Smooth muscle cell of the brain vasculature (primary cell): ENCODE results near the gene ETV3.

Experiments used
- DNase-seq: peaks from one replicate; pipeline ENCODE4 v3.0.0-alpha.2; 2012; ENCODE audit warnings: low read depth, low spot score

Gene ETV3

DNA sequence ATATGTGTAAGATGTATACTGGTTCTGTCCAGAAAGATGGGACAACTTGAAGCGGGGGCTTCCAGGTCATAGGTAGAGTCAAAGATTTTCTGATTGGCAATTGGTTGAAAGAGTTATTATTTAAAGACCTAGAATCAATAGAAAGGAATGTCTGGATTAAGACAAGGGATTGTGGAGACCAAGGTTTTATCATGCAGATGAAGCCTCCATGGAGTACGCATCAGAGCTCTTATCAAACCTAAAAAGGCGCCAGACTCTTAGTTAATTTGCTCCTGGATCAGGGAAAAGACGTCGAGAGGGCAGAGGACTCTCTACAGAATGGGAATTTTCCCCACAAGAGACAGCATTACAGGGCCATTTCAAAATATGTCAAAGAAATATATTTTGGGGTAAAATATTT lies 23.7 kb upstream of the ETV3 start:
- DNase-seq, result no peak

DNA sequence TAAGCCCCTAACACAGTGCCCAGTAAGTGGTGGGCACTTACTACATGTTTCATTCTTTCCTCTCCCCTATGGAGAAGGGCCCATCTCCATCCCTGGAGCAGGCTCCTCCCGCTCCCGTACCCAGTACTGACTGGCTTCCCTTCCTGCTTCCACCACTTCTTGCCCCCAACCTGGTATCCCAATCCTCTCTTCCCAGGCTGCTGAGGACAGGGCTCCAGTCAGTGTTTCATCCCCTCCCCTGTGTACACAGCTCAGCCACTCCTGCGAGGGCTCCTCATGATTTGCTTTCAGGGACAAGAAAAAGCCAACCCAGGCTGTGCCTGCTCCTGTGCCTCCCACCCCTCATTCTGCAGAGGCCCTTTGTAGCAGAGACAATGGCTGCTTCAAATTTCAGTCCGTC lies 20.8 kb upstream of the ETV3 start:
- DNase-seq, result no peak

DNA sequence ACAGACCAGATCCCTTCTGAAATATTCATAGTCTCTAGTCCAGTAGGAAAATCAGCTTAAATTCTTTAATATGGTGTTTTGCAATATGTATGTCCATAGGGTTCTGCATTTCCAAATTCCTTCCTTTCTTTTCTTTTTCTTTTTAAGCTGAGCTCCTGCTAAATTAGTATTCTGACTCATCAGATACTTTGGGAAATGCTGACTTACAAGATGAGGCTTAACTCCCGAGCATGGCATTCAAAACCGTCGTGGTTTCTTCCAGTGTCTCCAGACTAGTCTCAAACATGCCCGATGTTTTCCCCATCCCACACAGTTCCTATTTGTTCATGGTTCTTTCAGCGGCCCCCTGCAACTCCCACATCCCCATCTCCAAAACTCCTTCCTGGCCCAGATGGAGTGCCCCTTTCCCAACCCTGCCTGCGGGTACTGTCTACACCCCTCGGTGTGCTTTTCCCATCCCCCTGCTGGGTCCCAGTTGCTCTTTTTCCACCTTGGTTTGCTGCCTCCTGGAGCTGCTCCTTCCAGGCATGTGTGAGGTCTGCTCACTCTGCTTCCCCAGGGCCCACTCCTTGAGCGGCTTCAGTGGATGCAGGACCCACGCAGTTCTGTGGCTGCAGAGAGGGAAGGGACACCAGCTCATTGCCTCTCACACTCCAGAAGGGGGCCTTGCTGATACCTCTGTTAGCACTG lies 19.5 kb upstream of the ETV3 start:
- DNase-seq, result no peak

DNA sequence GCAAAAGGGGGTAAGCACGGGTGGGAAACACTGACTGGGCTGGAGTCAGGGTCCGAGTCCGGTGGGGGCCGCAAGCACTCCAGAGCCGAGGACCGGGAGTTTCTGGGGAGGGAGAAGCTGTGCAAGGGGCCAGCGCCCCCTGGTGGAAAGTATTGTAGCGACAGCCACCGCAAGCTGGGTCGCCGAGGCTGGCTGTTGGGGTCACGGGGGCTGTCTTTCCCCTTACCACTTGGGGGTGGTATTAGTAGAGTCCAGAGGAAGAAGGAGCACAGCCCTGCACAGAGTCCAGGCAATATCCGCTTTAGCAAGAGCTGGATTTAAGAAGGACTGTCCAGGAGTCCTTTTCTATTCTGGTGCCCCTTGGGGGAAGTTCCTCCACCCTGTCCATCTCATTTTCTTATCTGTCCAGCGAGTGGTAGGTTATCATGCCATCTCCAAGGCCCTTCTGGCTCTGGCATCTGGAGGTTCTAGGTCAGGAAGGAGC lies 17.9 kb upstream of the ETV3 start:
- no peak for DNase-seq

DNA sequence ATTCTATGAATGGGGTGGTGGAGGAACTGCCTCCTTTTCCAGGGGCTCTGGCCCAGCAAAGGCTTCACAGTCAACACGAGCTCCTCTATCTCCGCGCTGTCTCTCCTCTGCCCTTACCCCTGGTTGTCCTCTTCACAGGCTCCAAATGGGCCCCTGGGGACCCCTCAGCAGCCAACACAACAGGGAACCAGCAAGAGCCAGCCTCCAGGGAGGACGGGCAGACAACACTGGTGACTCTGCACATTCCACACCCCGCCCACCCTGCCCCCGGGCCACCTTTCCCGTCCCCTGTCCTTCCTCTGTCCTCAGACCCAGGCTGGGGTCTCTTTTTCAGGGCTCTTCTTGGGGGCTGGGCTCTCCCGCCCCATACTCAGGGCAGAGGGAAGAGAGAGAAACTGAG lies 17.5 kb upstream of the ETV3 start:
- DNase-seq, result no peak

DNA sequence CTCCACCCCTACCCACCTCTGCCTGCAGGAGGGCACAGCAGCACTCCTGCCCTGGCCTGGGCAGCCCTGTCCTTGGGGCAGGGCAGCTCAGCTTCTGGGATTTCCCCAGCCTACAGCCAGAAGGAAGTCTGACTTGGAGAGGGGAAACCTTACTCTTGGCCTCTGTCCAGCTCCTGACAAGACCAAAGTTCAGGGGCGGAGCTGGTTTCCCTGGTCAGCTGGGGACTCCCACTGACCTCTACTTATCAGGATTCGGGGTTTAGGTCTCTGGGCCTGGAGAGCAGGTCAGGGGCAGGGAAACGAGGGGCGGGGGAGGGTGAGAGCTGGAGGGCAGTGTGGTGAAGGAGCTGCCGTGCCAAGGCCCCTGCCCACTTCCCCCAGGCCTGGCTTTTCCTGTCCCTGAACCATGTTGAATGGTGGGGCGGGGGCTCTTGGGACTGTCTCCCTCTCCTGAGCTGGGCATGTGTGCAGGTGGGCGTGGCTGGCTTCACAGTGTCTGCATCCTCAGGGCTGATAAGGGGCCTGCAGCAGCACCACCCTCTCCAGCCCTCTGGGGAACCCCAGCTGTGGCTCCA lies 16.8 kb upstream of the ETV3 start:
- no peak for DNase-seq

DNA sequence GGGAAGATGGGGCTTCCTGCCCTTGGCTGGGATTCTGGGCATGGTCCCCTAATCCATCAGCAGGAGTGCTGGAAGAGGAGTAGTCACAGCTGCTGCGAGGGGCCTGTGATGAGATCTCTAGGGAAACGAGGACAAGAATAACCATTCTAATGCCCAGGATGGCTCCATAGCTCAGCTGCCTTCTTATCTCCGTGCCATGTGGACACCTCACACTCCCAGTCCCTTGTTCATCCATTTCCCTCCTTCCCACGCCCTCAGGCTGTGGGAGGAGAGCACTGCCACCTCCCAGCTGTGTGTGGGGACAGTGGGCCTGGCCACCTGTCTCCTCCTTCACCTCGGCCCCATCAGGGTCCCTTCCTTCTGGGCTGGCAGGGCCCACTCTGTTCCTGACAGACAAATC lies 16.1 kb upstream of the ETV3 start:
- DNase-seq, result no peak

DNA sequence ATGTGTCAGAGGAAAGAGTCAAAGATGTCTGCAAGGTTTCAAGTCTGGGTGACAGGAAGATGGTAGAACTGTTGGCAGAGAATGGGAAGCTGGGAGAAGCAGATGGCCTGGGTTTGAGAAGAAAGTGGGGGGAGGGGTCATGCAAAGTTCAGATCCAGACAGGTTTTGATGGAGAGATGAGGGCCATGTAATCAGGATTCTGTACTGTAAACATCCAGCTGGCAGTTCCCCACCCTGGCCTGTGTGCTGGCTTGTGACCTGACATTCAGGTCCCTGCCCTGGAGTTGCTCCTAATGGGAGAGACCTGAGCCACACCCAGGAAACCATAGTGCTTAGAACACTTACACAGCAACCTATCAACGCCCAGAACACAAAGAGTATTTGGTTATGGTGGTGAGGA lies 15.6 kb upstream of the ETV3 start:
- no peak for DNase-seq

DNA sequence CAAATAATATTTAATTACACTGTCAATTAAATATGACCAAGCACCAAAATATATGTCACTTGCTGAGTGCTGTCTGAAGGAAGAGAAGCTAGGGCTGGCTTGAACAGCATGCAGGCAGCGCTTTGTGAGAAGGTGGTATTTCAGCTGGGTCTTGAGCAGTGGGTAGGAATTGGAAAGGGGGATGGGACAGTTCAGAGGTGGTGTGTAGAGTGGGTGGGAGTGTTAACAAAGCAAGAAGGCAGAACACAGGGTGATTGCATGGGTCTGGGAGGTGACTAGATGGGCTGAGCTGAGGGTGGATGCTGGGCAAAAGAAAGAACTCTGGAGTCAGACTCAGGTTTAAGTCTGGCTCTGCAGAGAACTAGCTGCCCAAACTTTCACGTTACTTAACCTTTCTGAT lies 14.3 kb upstream of the ETV3 start:
- no peak for DNase-seq

DNA sequence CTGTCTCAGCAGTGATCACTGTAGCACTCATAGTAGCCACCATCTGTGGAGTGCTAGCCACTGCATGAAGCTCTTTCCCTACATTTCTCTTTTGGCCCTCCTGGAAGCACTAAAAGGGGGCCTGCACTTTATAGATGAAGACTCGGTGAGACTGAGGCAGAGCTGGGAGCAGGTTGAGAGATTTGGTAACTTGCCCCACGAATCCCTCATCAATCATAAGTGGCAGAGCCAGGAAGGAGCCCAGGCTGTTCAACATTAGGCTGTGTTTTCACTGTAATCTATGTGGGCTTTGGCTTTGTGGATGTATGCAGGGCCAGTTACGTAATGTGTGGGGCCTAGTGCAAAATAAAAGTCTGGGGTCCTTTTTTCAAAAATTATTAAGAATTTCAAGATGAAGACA lies 13.3 kb upstream of the ETV3 start:
- no peak for DNase-seq

DNA sequence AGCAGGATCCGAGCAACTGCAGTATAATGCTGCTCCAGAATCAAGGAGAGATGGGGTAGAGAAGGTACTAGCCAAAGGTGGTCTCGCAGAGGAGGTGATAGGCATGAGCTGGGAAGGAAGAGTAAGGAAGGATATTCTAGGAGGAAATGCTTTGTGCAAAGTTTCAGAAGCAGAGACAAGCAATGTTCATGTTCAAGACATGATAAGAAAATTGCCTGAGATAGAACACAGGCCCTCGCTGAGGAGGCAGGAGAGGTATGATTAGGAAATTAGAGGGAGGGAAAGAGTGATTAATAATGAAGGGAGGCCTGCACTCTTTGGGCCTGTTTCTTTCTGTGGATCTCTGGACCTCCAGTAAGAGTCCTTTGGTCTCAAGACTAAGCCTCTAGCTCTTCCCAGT lies 12.9 kb upstream of the ETV3 start:
- DNase-seq, result no peak

DNA sequence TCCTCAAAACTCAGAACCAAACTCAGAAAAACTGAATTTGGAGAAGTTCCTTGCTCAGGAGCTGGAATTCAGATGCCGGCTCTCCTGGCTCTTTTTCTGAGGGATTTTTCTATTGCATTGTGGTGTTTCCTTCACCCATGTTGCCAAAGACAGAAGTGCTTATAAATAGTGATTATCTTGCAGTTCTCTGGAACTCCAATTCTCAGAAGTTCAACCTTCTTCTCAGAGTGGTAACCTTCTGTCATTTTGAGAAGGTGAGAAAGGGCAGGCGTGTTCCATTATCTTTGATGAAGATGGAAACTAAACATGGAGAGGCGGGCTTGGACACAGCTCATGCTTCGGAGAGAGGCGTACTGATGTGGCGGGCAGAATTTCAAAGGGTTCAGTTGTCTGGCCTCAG lies 12.4 kb upstream of the ETV3 start:
- DNase-seq, result no peak

DNA sequence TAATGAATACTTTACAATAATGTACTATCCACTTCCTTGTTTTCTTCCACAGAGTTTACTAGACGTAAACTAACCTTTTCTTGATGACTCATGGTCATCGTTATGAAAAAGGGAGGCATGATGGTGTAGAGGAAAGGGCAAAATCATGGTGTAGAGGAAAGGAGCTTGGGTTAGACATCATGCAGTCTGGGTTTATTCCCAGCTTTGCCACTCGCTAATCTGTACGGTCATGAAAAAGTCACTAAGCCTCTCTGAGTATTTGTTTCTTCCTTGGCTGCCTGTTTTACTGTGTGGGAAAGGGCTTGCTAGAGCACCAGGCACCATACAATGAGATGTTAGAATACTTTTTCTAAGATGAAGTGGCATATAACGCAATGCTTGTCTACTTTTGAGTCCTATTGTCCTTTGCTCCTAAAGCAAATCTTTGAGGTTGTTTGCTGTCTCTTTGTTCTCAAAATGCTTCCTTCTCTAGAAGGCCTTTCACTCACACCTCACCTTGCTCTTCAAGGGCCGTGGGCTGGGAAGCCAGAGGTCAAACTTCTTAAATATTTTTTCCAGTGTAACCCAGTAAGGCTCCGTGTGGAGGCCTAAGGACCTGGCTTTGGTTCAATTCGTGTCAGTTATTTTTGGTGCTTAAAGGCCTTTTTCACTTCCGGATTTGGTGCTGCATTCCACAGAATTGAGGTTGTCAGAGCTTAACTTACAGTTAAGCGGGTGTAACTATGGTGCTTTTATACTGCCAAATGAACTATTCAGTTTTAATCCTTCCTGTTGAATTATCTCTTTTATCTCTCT lies 9.9 kb upstream of the ETV3 start:
- DNase-seq, result no peak

DNA sequence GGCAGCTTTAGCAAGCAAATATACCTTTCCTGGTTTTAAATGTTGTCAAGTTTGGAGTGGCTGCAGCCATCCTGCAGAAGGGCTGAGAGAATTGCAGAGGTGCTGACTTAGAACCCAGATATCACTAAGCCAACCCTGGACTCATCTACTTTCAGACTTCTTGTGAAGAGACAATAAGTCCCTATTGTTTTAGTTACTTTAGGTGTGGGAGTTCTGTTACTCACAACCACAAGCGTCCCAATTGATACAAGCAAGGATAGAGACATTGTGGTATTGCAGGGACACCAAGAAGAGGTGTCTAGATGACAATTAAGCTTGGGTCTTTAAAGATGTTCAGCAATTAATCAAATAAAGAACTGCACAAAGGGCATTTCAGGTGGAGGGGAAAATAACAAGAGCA lies 8.8 kb upstream of the ETV3 start:
- no peak for DNase-seq

DNA sequence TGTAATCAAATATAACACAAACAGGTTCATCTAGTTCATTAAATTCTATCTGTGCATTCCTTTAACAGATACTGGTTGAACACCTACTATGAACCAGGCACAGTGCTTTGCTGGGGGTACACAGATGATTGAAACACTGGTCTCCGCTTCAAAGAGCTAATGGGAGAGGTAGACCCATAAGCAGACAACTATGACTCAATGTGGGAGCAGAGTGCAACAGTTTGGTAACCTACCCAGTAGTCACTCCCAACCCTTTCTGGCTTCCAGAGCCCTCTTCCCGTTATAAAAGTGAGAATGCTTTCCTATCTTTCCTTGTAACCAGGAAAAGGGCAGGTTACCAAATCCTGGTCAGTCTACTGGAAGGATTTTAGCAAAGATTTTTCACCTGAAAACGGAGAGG lies 8.0 kb upstream of the ETV3 start:
- no peak for DNase-seq

DNA sequence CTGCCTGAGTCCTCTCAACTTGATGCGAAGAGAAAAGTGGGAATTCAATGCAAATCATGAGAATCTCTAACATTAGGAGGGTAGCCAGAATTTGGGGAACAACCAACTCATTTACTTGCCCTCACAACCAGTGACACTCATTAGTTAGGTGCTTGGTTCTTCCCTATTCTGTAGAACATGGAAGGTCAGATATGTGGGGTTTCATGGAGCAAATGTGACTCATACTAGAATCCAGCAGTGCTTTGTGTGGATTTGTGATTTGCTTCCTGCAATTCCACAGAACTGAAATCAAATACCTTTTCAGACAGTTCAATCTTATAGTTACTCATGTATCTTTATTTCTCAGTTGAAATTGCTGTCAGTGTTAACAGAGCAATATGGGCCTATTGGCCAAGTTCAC lies 6.9 kb upstream of the ETV3 start:
- no peak for DNase-seq

DNA sequence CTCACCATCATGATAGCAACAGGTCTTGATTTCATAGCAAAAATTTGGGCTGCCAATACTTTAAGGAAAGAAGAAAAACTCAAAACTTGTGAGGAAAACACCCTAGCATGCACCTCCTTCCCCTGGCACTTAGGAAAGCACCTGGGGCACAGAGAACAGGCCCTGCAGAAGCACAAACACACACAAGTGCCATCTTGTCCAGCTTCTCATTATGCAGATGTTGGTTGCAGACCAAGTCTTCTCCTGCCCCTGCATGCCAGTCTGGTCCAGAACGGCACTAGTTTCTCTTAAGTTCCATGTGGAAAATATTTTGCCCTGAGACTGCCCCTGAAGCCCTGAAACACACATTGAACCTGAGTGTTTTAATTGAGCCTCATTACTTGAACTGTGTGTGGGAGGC lies 6.3 kb upstream of the ETV3 start:
- no peak for DNase-seq

DNA sequence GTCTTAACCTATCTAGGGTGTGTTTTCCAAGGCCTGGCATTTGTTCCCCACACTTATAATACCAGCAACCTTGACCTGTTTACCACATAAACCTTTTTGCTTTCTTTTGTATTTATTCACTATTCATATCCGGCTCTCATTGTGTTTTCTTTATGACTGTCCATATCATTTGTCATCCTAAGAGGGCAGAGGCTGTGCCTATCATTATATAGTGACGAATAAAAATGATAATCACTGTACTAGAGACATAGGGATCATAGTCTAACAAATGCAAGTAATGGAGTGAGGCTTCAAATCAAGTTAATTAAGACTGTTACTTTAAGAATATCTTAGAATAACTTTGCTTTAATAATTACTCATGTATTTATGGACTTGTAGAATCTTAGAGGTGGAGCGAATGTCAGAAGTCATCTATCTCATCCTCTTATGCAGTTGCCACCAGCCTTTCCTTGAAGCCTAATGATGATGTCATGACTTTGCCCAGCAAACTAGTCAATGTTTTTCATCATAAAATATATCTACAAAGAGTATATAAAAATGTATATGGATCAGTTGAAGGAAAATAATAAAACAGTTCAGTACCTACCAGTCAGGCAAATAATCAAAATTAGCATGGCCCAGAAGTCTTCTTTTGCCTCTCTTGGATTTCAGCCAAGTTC lies 4.7 kb upstream of the ETV3 start:
- DNase-seq, result no peak

DNA sequence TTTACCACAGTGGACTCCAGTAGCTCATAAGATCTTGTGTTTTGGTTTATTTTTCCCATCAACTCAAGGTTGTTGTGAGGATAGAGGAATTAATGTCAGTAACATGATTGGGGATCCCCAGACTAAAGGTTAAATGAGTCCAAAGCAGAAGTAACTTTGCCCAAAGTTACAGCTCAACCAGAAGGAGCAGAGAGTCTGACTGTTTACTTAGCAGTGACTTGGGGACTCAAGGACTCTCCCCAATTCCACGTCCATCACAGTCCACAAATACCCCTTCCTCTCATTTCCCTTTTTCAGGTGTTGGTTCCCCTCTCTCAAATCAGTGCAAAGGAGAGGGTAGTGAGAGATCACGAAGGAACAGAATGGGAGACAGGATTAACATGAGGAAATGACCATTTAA lies 4.0 kb upstream of the ETV3 start:
- no peak for DNase-seq

DNA sequence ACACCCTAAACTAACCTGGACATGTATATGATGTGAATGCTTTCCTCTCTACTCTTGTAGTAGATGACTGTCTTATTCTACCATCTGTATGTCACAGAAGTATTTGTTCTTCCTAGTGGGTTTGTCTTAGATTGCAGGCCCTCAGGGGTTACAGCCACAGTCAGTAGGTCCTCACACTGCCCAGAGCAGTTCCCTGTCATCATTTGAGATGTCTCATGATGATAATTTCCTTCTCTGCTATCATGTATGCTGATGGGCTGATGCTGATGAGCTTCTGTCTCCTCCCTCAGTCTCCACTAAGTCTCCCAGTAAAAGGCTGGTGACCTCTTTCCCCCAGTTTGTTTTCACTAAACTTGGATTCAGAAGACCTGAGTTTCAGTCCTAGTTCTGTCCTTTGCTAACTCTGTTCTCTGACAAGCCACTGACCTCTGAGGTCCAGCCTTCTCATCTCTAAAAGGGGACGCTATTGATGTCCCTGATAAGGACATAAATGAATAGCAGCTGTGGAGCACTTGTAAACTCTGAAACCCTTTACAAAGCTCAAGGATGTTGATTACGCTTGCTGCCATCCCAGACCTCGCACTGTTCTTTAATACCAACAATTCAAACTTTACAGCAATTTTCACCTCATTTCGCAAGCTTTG lies 3.1 kb upstream of the ETV3 start:
- no peak for DNase-seq

DNA sequence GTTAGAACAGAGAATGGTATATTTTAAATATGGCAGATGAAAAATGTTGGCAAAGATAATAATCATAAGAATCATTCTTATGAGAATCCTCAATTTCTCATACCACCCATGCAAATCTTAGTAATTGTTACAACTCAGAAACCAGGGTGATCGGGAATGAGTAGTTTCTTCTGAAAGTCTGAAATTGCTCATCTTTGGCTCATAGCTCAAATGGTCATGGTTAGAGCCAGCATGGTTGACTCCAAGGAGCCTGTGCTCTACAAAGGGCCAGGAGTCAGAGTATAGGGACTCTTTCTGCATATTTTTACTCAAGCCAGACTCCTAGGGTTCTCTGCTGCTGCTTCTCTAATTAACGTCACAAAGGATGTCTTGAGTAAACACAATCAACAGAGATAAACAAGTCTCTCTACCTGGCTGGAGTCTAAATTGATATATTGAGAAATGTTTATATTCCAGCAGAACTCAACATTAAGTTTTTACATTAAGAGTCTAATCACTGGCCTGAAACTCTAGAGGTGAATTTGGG lies 1.9 kb upstream of the ETV3 start:
- no peak for DNase-seq
